ENCODE data around the gene HCK. TPM values are rescaled to one million over a fixed set of nuclear protein-coding genes. Genes with fewer than 3 reads are reported as not detected.

The HCK gene
- total RNA-seq, 2 donors from 2014 or later, result 29.0 to 38.1 TPM

DNA sequence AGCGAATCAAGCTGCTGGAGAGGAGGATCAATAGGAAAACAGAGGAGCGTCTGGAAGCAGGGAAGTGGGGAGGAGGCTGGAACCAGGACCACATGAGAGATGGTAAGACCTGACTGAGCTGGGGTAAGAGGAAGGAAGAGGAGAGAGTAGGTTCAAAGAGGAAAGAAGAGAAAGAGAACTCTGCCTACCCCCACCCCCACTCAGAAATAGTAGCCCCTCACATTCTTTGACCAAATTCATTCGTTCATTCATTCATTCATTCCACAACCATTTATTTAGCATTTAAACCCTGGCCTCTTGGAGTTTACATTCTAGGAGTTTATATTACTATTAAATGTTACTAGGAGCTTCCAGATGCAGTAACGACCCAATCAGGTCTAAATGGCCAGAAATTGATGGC, 15.8 kb upstream of the HCK start:
- Histone ChIP-seq H3K9me3 (no peaks in the 10 kb centered on the region), H3K27me3 (replicated peaks; ENCODE audit: insufficient read depth) (no peaks in the 10 kb centered on the region), H3K4me1 (ENCODE audit: control insufficient read depth in 1 of 2, low read depth in 2 of 2) (peaks cover 1% of the 10 kb centered on the region in 2 donors), H3K27ac (no peak overlapping the region), H3K36me3 (no peaks in the 10 kb centered on the region), H3K4me3 (no peak overlapping the region)
- TF ChIP-seq, protein P1, sequence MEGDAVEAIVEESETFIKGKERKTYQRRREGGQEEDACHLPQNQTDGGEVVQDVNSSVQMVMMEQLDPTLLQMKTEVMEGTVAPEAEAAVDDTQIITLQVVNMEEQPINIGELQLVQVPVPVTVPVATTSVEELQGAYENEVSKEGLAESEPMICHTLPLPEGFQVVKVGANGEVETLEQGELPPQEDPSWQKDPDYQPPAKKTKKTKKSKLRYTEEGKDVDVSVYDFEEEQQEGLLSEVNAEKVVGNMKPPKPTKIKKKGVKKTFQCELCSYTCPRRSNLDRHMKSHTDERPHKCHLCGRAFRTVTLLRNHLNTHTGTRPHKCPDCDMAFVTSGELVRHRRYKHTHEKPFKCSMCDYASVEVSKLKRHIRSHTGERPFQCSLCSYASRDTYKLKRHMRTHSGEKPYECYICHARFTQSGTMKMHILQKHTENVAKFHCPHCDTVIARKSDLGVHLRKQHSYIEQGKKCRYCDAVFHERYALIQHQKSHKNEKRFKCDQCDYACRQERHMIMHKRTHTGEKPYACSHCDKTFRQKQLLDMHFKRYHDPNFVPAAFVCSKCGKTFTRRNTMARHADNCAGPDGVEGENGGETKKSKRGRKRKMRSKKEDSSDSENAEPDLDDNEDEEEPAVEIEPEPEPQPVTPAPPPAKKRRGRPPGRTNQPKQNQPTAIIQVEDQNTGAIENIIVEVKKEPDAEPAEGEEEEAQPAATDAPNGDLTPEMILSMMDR (IDR thresholded peaks at IDR 0.05), result no peak
- no peak for ATAC-seq (ENCODE audit: insufficient number of reproducible peaks, low FRiP score, low read depth)
- no peak for DNase-seq (ENCODE audit: low spot score)

DNA sequence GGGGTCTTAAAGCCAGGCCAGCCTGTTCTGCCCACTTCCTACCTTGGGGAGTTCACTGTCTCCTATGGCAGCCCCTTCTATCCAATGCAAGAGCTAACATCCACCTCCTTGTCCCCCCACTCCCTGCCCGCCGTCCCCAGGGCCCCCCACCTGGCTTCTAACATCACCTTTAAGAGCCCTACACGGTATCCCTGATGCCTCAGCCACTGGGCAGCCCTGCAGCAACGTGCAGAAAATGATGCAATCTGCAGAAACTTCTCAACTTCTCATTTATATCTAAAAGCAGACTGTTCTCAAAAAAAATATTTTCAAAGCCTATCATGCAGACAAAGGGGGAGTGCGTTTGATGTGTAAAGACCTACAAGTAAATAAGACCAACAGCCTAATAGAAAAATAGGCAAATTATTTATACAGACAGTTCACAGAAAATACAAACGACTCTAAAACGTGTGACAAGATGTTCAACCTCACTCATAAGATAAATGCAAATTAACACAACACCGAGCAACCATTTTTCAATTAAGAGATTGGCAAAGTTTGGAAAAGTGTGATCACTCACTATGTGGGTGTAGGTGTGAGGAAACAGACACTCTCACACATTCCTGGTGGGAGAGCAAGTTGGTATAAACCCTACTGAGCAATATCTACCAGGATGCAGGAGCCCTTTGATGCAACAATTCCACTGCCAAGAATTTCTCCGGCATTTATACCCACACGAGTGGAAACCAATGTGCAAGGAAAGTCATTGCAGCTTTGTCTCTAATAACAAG, 15.1 kb upstream of the HCK start:
- Histone ChIP-seq H3K27me3 (replicated peaks; ENCODE audit: insufficient read depth) (no peaks in the 10 kb centered on the region), H3K4me1 (ENCODE audit: control insufficient read depth in 1 of 2, low read depth in 2 of 2) (no peaks in the 10 kb centered on the region), H3K36me3 (no peaks in the 10 kb centered on the region), H3K9me3 (no peaks in the 10 kb centered on the region), H3K4me3 (no peak overlapping the region), H3K27ac (no peak overlapping the region)
- no peak for DNase-seq (ENCODE audit: low spot score)
- no peak for ATAC-seq (ENCODE audit: insufficient number of reproducible peaks, low FRiP score, low read depth)
- TF ChIP-seq, protein P1 (IDR thresholded peaks at IDR 0.05), result no peak

DNA sequence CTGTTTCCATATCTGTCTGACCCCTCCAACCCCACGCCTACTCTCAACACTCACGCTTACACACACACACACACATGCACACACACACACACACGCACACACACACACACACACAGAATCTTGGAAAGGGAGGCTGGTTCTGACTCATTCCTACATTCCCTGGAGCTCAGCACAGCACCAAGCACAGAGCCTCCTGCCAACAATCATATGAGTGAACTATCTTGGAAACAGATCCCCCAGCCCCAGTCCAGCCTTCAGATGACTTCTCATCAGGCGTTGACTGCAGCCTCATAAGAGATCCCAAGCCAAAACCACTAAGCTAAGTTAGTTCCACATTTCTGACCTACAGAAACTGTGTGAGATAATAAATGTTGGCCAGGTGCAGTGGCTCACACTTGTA, 14.1 kb upstream of the HCK start:
- no peaks in the 10 kb centered on the region for H3K27me3 ChIP-seq (replicated peaks; ENCODE audit: insufficient read depth)
- H3K36me3 ChIP-seq, result no peaks in the 10 kb centered on the region
- TF ChIP-seq, protein P1 (IDR thresholded peaks at IDR 0.05), result no peak
- H3K4me1 ChIP-seq (ENCODE audit: control insufficient read depth in 1 of 2, low read depth in 2 of 2), result no peaks in the 10 kb centered on the region
- H3K9me3 ChIP-seq, result no peaks in the 10 kb centered on the region
- H3K4me3 ChIP-seq, result no peak overlapping the region
- no peak overlapping the region for H3K27ac ChIP-seq
- DNase-seq (ENCODE audit: low spot score), result no peak
- no peak for ATAC-seq (ENCODE audit: insufficient number of reproducible peaks, low FRiP score, low read depth)

DNA sequence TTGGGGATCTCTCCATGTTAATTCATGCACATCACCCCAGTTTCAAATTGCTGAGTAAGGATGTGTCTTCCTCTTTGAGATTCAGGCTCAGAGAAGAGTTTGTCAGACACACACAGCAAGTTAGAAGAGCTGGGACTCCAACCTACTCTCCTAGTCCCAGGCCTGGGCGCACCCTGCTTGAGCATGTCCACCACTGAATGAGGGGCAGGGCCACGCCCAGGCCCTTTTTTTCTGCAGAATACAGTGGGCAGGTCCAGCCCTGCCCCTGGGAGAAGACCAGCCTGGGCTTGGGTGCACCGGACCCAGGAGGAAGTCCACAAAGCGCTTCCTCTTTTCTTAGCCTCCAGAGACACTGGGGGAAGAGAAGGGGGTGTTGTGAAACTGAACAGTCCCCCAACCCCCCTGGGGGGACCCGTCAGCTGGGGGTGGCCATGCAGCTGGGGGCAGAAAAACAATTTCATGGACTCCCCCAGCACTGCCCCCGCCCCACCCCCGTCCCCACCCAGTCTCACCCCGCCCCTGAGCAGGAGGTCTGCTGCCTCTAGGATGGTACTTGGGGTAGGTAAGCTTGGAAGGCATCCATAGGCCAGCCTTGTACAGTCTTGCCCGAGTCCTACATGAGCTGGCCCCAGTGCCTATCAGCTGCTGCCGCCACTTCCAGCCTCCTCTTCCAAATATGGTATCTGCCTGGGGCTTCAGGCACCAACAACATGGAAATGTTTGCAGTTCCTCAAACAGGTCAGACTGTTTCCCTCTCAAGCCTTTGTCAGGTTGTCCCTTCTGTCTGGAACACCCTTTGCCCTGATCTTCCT, 11.7 kb upstream of the HCK start:
- no peaks in the 10 kb centered on the region for H3K27me3 ChIP-seq (replicated peaks; ENCODE audit: insufficient read depth)
- H3K9me3 ChIP-seq, result no peaks in the 10 kb centered on the region
- H3K4me3 ChIP-seq, result no peak overlapping the region
- DNase-seq (ENCODE audit: low spot score) (no peak), ATAC-seq (ENCODE audit: insufficient number of reproducible peaks, low FRiP score, low read depth) (no peak)
- H3K27ac ChIP-seq, result no peak overlapping the region
- H3K36me3 ChIP-seq, result no peaks in the 10 kb centered on the region
- no peaks in the 10 kb centered on the region for H3K4me1 ChIP-seq (ENCODE audit: control insufficient read depth in 1 of 2, low read depth in 2 of 2)
- TF ChIP-seq, protein P1 (IDR thresholded peaks at IDR 0.05), result no peak

DNA sequence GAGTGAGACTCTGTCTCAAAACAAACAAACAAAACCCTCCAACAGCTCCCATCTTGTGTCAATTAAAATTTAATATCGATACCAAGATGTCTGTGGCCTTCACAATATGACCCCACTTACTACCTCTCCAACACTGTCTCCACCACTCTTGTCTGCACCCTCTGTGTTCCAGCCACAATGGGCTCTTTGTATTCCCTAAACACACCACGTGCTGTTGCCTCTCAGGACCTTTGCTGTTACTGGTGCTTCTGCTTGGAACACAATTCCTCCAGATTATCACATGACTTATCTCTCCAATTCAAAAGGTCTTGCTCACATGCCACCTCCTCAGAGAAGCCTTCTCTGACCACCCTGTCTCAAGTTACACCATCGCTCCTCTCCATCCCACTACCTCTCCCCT, 6.0 kb upstream of the HCK start:
- H3K9me3 ChIP-seq, result no peaks in the 10 kb centered on the region
- no peaks in the 10 kb centered on the region for H3K4me1 ChIP-seq (ENCODE audit: control insufficient read depth in 1 of 2, low read depth in 2 of 2)
- TF ChIP-seq, protein P1 (IDR thresholded peaks at IDR 0.05), result no peak
- no peak for DNase-seq (ENCODE audit: low spot score)
- H3K4me3 ChIP-seq, result no peak overlapping the region
- no peaks in the 10 kb centered on the region for H3K36me3 ChIP-seq
- no peak for ATAC-seq (ENCODE audit: insufficient number of reproducible peaks, low FRiP score, low read depth)
- no peak overlapping the region for H3K27ac ChIP-seq
- H3K27me3 ChIP-seq (replicated peaks; ENCODE audit: insufficient read depth), result no peaks in the 10 kb centered on the region
